HG03135 (cell line): ENCODE data around the gene TNFAIP8L1.
"Not testable (repeated sequence)": the region's sequence is repeated elsewhere in the genome, so short reads cannot be mapped to it uniquely, and the experiment has no call there.

Experiments used
- ATAC-seq: cut with Tn5 transposase; IDR thresholded peaks from one replicate; pipeline ENCODE4 v1.9.1; 2021; ENCODE audit warnings: mild to moderate bottlenecking, moderate library complexity; ENCODE audit not compliant: unreplicated experiment

The TNFAIP8L1 gene

GRCh38 chr19:4675346-4675745, 36.0 kb downstream of the TNFAIP8L1 start:
- no peak for ATAC-seq

- ATAC-seq, result no peak
These were observed 37.8 kb downstream of the TNFAIP8L1 start for GRCh38 chr19:4676955-4677731.

GRCh38 chr19:4678881-4679790, 39.8 kb downstream of the TNFAIP8L1 start:
- no peak for ATAC-seq

GRCh38 chr19:4680021-4680420, 40.7 kb downstream of the TNFAIP8L1 start:
- not testable (repeated sequence) for ATAC-seq

GRCh38 chr19:4682417-4683200, 43.3 kb downstream of the TNFAIP8L1 start:
- ATAC-seq, result no peak

- no peak for ATAC-seq
These were observed 45.2 kb downstream of the TNFAIP8L1 start for GRCh38 chr19:4684312-4685095.

- ATAC-seq, result no peak
These were observed 47.4 kb downstream of the TNFAIP8L1 start for GRCh38 chr19:4686700-4687099.

- ATAC-seq, result no peak
These were observed 48.1 kb downstream of the TNFAIP8L1 start for GRCh38 chr19:4687396-4687795.

GRCh38 chr19:4688587-4688986, 49.3 kb downstream of the TNFAIP8L1 start:
- ATAC-seq, result no peak

GRCh38 chr19:4689403-4689802, 50.1 kb downstream of the TNFAIP8L1 start:
- ATAC-seq, result no peak

GRCh38 chr19:4690361-4690760, 51.0 kb downstream of the TNFAIP8L1 start:
- ATAC-seq, result no peak

- no peak for ATAC-seq
These were observed 52.1 kb downstream of the TNFAIP8L1 start for GRCh38 chr19:4691373-4691772.

GRCh38 chr19:4692251-4693077, 53.1 kb downstream of the TNFAIP8L1 start:
- ATAC-seq, result no peak

- no peak for ATAC-seq
These were observed 53.7 kb downstream of the TNFAIP8L1 start for GRCh38 chr19:4693078-4693350.

- ATAC-seq, result no peak
These were observed 54.3 kb downstream of the TNFAIP8L1 start for GRCh38 chr19:4693471-4694121.

- no peak for ATAC-seq
These were observed 55.1 kb downstream of the TNFAIP8L1 start for GRCh38 chr19:4694211-4694987.

- no peak for ATAC-seq
These were observed 56.0 kb downstream of the TNFAIP8L1 start for GRCh38 chr19:4695224-4695731.

GRCh38 chr19:4697304-4697703, 58.0 kb downstream of the TNFAIP8L1 start:
- ATAC-seq, result no peak
